GM12878 (cell line): ENCODE measurements around the gene UBASH3B. TPM values are rescaled to one million over a fixed set of nuclear protein-coding genes. Genes with fewer than 3 reads are reported as not detected.

Source experiments
- ATAC-seq: fragments of 200-7000 bp; cut with Tn5 transposase; 3 replicates; pipeline ENCODE4 v1.9.1; 2020; ENCODE audit warnings: mild to moderate bottlenecking, moderate library complexity
- BruUV-seq: library from RNA; stranded (reverse); fragments of 400-500 nt; replicated peaks from 2 replicates; lab custom pipeline; 2021; lab: Mats Ljungman, UMichigan
- CTCF ChIA-PET: fragments of 300-600 bp; sonication (Branson Sonifier 250); formaldehyde crosslinking; extraction: SDS; loops from one replicate; lab custom pipeline; 2021; ENCODE audit warnings: inconsistent platforms; lab: Yijun Ruan, JAX
- POLR2A ChIA-PET: fragments of 350-600 bp; formaldehyde crosslinking; extraction: SDS; loops from one replicate; lab custom pipeline; 2021; ENCODE audit warnings: inconsistent platforms; lab: Charles Lee
- RAD21 ChIA-PET: fragments of 300-600 bp; sonication (Branson Sonifier 250); formaldehyde crosslinking; loops from one replicate; lab custom pipeline; 2023; ENCODE audit warnings: antibody characterized with exemption; ENCODE audit not compliant: unreplicated experiment; lab: Charles Lee
- SMC1A ChIA-PET: fragments of 300-600 bp; sonication (Branson Sonifier 250); formaldehyde crosslinking; loops from one replicate; lab custom pipeline; 2023; ENCODE audit not compliant: unreplicated experiment, uncharacterized antibody; lab: Charles Lee
- DNase-seq: peaks from one replicate; pipeline ENCODE4 v3.0.0-alpha.2; 2011; ENCODE audit warnings: low read depth, low spot score
- FAIRE-seq: peaks from 3 replicates; lab custom pipeline; 2011; peaks lifted over from hg19 to GRCh38; lab: Jason Lieb, UNC
- H2AFZ ChIP-seq: 2 replicates; pipeline ENCODE4 v1.6.0; 2011; ENCODE audit warnings: low read depth, low read length, control low read depth; ENCODE audit not compliant: control insufficient read depth
- H3K27ac ChIP-seq: 2 replicates; pipeline ENCODE4 v1.5.1; 2011; ENCODE audit warnings: control low read depth; ENCODE audit not compliant: control insufficient read depth, insufficient read depth
- H3K27me3 ChIP-seq, 2 experiments: replicated peaks in 1 of 2; 2 replicates each; pipeline versions ENCODE4 v1.6.0 to v1.6.1; 2011; ENCODE audit warnings: low read length in 1 of 2; ENCODE audit not compliant: control insufficient read depth in 2 of 2, insufficient read depth in 2 of 2
- H3K36me3 ChIP-seq, 2 experiments: 2 replicates each; pipeline ENCODE4 v1.5.1; 2011; ENCODE audit warnings: low read length in 1 of 2; ENCODE audit not compliant: control insufficient read depth in 2 of 2, insufficient read depth in 2 of 2
- H3K4me1 ChIP-seq: 2 replicates; pipeline ENCODE4 v1.6.1; 2011; ENCODE audit warnings: mild to moderate bottlenecking, low read length, moderate library complexity, mixed read lengths; ENCODE audit not compliant: control insufficient read depth, insufficient read depth
- H3K4me2 ChIP-seq: 2 replicates; pipeline ENCODE4 v1.6.0; 2011; ENCODE audit warnings: control low read depth; ENCODE audit not compliant: control insufficient read depth, insufficient read depth
- H3K4me3 ChIP-seq: fragments of 200-600 bp; sonication (generic); 2 replicates; pipeline ENCODE4 v1.5.1; 2016
- H3K79me2 ChIP-seq: 2 replicates; pipeline ENCODE4 v1.6.0; 2011; ENCODE audit warnings: low read length; ENCODE audit not compliant: control insufficient read depth, insufficient read depth
- H3K9ac ChIP-seq: 2 replicates; pipeline ENCODE4 v1.8.0; 2011; ENCODE audit warnings: low read length, control low read depth, mixed read lengths; ENCODE audit not compliant: control insufficient read depth, insufficient read depth
- H3K9me3 ChIP-seq: replicated peaks from 3 replicates; pipeline ENCODE4 v1.5.1; 2011; ENCODE audit warnings: mild to moderate bottlenecking, low read length; ENCODE audit not compliant: control insufficient read depth, insufficient read depth
- H4K20me1 ChIP-seq: 2 replicates; pipeline ENCODE4 v1.6.0; 2011; ENCODE audit not compliant: control insufficient read depth, insufficient read depth
- CBX5 ChIP-seq: sonication (generic); IDR thresholded peaks from 2 replicates; pipeline ENCODE4 v1.6.1; 2016; ENCODE audit warnings: low read depth, moderate library complexity, mild to moderate bottlenecking, inconsistent platforms
- CEBPB ChIP-seq, 2 experiments: fragments of 150-350 bp in 1 of 2; IDR thresholded peaks; 2 replicates each; pipeline ENCODE4 v1.6.1; 2012 to 2014; ENCODE audit warnings: low read depth in 2 of 2, low read length in 2 of 2, borderline replicate concordance in 1 of 2, inconsistent platforms in 1 of 2
- EP300 ChIP-seq, 2 experiments: fragments of 150-350 bp in 1 of 2; IDR thresholded peaks; 2 replicates each; pipeline ENCODE4 v1.6.1; 2011 to 2012; ENCODE audit warnings: low read depth in 2 of 2, low read length in 2 of 2, borderline replicate concordance in 1 of 2, improper control_type of control experiment in 1 of 2, inconsistent platforms in 1 of 2; ENCODE audit not compliant: control insufficient read depth in 1 of 2
- HDGF ChIP-seq: fragments of 450-650 bp; IDR thresholded peaks from 2 replicates; pipeline ENCODE4 v1.6.1; 2016; ENCODE audit warnings: antibody characterized with exemption
- MTA3 ChIP-seq: IDR thresholded peaks from 2 replicates; pipeline ENCODE4 v1.6.1; 2012; ENCODE audit warnings: low read length, inconsistent platforms, borderline replicate concordance
- MYB ChIP-seq: fragments of 150-350 bp; IDR thresholded peaks from 2 replicates; pipeline ENCODE4 v1.6.1; 2014; ENCODE audit warnings: mild to moderate bottlenecking, low read depth, low read length, borderline replicate concordance
- NRF1 ChIP-seq: conservative IDR thresholded peaks from 2 replicates; pipeline ENCODE4 v1.6.1; 2011; ENCODE audit warnings: mild to moderate bottlenecking, low read depth, low read length, improper control_type of control experiment
- POU2F2 ChIP-seq: IDR thresholded peaks from 3 replicates; pipeline ENCODE4 v1.6.1; 2011; ENCODE audit warnings: low read depth, mild to moderate bottlenecking, low read length, borderline replicate concordance
- RBBP5 ChIP-seq: fragments of 200-600 bp; sonication (generic); conservative IDR thresholded peaks from 2 replicates; pipeline ENCODE4 v1.6.1; 2016
- SMARCA5 ChIP-seq: fragments of 450-650 bp; IDR thresholded peaks from 2 replicates; pipeline ENCODE4 v1.6.1; 2017; ENCODE audit warnings: mild to moderate bottlenecking
- SMC3 ChIP-seq: IDR thresholded peaks from 2 replicates; pipeline ENCODE4 v1.6.1; 2011; ENCODE audit warnings: low read length, improper control_type of control experiment, borderline replicate concordance
- TBL1XR1 ChIP-seq: IDR thresholded peaks from 2 replicates; pipeline ENCODE4 v1.6.1; 2012; ENCODE audit warnings: low read depth, low read length, improper control_type of control experiment
- ZSCAN29 ChIP-seq: fragments of 450-650 bp; IDR thresholded peaks from 2 replicates; pipeline ENCODE4 v1.6.1; 2017; ENCODE audit warnings: mild to moderate bottlenecking, moderate library complexity
- WGBS: methylation state at CpG from one replicate; pipeline ENCODE4 v1.1.6; 2016; ENCODE audit warnings: low lambda C conversion rate; ENCODE audit not compliant: insufficient replicate concordance, insufficient coverage; ENCODE audit errors: missing lambda C conversion rate; 5-methylcytosine and 5-hydroxymethylcytosine counted together
- in situ Hi-C: fragments of 300-500 bp; cut with MboI; formaldehyde crosslinking; loops from 9 replicates; pipeline ENCODE4 v1.14.3; 2018; ENCODE audit warnings: mixed read lengths
- intact Hi-C: fragments of 100-400 bp; cut with micrococcal nuclease; formaldehyde crosslinking; loops from one replicate; pipeline ENCODE4 v1.14.2; 2022; ENCODE audit not compliant: unreplicated experiment
- polyA plus RNA-seq, 11 experiments: library from polyadenylated mRNA; depleted of rRNA in 4 of 11; unstranded in 6 of 11; stranded (reverse) in 5 of 11; fragments of >200 nt; fragmentation: Nextera tagmentation in 4 of 11; fragmentation: Illumina TruSeq in 1 of 11; extraction: Ambion mirVana in 4 of 11; extraction: Trizol in 1 of 11; gene quantifications; 1 replicate in 1 of 11; 2 replicates in 10 of 11; pipeline versions ENCODE4 v1.2.1 to v1.2.3, GENCODE V29; 2011 to 2016; ENCODE audit warnings: inconsistent platforms in 2 of 11, missing spikeins in 2 of 11, low read depth in 1 of 11
- total RNA-seq, 4 experiments: library from RNA; depleted of rRNA in 3 of 4; stranded (reverse); fragments of >200 nt in 3 of 4; fragmentation: Illumina TruSeq in 1 of 4; extraction: Trizol in 1 of 4; gene quantifications; 2 replicates each; pipeline versions ENCODE4 v1.2.1 to v1.2.3, GENCODE V29; 2013 to 2021
- TF ChIP-seq, protein P1 (sequence below): IDR thresholded peaks from 2 replicates; pipeline ENCODE4 v1.6.1; 2011; ENCODE audit warnings: borderline replicate concordance, low read depth, mild to moderate bottlenecking, moderate library complexity, low read length; ENCODE audit not compliant: insufficient read depth, poor library complexity, severe bottlenecking
- TF ChIP-seq, protein P2 (sequence below): fragments of 150-350 bp; IDR thresholded peaks from 2 replicates; pipeline ENCODE4 v1.6.1; 2014; ENCODE audit warnings: mild to moderate bottlenecking, low read depth, low read length

Gene UBASH3B
- total and polyA plus RNA-seq, 10 of the 15 experiments (the other 5 are each of a cell fraction or from before 2014, with no cell fraction given) = 0.18 to 3.3 (median 0.57) TPM

DNA sequence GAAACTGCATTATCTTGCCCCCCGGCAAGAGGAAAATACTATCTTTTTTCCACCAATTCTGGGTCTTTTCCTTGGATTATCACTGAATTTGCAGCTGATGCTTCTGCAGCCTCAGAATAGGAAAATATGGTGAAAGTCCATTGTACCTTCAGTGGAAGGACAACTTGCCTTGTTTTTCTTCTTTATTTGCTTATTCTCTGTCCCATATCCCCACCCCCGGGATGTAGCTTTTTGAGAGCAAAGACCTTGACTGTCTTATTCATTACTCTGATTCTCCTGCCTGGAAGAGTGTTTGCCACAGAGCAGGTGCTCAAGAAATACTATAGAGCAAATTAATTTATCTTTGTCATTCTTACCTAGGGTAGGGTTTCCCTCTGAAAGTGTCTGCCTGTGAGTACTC, 29.5 kb downstream of the UBASH3B start:
- no peak for DNase-seq
- H3K9me3 ChIP-seq = no peaks in the 10 kb centered on the region
- WGBS = 44% methylated on average over 2 of the region's 2 CpGs
- no peaks in the 10 kb centered on the region for H3K79me2 ChIP-seq
- RAD21 ChIA-PET = no interaction called here
- H3K4me2 ChIP-seq = no peak overlapping the region
- BruUV-seq = no TSS peak
- CTCF ChIA-PET = no interaction called here
- SMC1A ChIA-PET = no interaction called here
- no peak overlapping the region for H3K4me3 ChIP-seq
- POLR2A ChIA-PET = no interaction called here
- H3K9ac ChIP-seq = no peak overlapping the region
- in situ Hi-C loops = no loop called here
- ATAC-seq = no peak
- intact Hi-C loops = no loop called here
- H3K27me3 ChIP-seq = peaks cover 3% of the 10 kb centered on the region in 2 experiments
- H3K36me3 ChIP-seq = no peaks in the 10 kb centered on the region
- H2AFZ ChIP-seq = no peak overlapping the region
- TF ChIP-seq TBL1XR1 = no peak
- TF ChIP-seq MTA3 = no peak
- TF ChIP-seq CBX5 = no peak
- no peak for TF ChIP-seq ZSCAN29
- TF ChIP-seq, protein P1, sequence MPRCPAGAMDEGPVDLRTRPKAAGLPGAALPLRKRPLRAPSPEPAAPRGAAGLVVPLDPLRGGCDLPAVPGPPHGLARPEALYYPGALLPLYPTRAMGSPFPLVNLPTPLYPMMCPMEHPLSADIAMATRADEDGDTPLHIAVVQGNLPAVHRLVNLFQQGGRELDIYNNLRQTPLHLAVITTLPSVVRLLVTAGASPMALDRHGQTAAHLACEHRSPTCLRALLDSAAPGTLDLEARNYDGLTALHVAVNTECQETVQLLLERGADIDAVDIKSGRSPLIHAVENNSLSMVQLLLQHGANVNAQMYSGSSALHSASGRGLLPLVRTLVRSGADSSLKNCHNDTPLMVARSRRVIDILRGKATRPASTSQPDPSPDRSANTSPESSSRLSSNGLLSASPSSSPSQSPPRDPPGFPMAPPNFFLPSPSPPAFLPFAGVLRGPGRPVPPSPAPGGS = no peak
- TF ChIP-seq MYB = no peak
- TF ChIP-seq, protein P2, sequence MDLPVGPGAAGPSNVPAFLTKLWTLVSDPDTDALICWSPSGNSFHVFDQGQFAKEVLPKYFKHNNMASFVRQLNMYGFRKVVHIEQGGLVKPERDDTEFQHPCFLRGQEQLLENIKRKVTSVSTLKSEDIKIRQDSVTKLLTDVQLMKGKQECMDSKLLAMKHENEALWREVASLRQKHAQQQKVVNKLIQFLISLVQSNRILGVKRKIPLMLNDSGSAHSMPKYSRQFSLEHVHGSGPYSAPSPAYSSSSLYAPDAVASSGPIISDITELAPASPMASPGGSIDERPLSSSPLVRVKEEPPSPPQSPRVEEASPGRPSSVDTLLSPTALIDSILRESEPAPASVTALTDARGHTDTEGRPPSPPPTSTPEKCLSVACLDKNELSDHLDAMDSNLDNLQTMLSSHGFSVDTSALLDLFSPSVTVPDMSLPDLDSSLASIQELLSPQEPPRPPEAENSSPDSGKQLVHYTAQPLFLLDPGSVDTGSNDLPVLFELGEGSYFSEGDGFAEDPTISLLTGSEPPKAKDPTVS = no peak
- TF ChIP-seq CEBPB (IDR thresholded peaks at IDR 0.05; ENCODE audit: borderline replicate concordance in 1 of 2, low read depth in 2 of 2, low read length in 2 of 2) = no peak
- TF ChIP-seq NRF1 = no peak
- no peak for TF ChIP-seq HDGF
- no peak for TF ChIP-seq RBBP5
- no peak for TF ChIP-seq EP300 (IDR thresholded peaks at IDR 0.05; ENCODE audit: borderline replicate concordance in 1 of 2, control insufficient read depth in 1 of 2, low read depth in 2 of 2, low read length in 2 of 2)
- TF ChIP-seq POU2F2 = no peak
- no peak for TF ChIP-seq SMC3
- no peak for TF ChIP-seq SMARCA5
- no peaks in the 10 kb centered on the region for H3K4me1 ChIP-seq
- H4K20me1 ChIP-seq = no peaks in the 10 kb centered on the region
- FAIRE-seq = no peak
- no peak overlapping the region for H3K27ac ChIP-seq
